HG02678 (cell line): Measurements from ENCODE around the gene SETD1B.
"Not testable (repeated sequence)": the region's sequence is repeated elsewhere in the genome, so short reads cannot be mapped to it uniquely, and the experiment has no call there.

ENCODE experiments used
- ATAC-seq: cut with Tn5 transposase; IDR thresholded peaks from one replicate; pipeline ENCODE4 v1.9.1; 2021; ENCODE audit warnings: mild to moderate bottlenecking, moderate library complexity; ENCODE audit not compliant: unreplicated experiment

Gene SETD1B

GRCh38 chr12:121845701-121846100 is 41.9 kb downstream of the SETD1B start:
- no peak for ATAC-seq

GRCh38 chr12:121849211-121849610 is 45.4 kb downstream of the SETD1B start:
- ATAC-seq: no peak

DNA sequence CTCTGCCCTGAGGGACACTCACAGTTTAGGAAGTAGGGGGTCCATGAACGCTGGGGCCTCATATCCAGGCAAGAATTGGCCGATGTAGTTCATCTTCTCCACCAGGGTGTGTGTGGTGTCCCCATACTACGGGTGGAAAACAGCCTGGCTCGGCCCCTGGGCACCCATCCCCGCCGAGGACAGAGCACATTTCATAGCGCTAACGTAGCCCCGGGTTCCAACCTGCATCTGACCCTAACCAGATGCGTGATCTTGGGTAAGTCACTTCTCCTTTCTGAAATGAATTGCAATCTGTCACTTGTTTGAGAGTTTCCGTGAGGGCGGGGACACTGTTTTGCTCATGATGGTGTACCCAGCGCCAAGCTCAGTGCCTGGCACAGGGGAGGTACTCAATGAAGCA is 45.9 kb downstream of the SETD1B start:
- no peak for ATAC-seq

- ATAC-seq: not testable (repeated sequence)
Measured at GRCh38 chr12:121852392-121852791, 48.6 kb downstream of the SETD1B start.

DNA sequence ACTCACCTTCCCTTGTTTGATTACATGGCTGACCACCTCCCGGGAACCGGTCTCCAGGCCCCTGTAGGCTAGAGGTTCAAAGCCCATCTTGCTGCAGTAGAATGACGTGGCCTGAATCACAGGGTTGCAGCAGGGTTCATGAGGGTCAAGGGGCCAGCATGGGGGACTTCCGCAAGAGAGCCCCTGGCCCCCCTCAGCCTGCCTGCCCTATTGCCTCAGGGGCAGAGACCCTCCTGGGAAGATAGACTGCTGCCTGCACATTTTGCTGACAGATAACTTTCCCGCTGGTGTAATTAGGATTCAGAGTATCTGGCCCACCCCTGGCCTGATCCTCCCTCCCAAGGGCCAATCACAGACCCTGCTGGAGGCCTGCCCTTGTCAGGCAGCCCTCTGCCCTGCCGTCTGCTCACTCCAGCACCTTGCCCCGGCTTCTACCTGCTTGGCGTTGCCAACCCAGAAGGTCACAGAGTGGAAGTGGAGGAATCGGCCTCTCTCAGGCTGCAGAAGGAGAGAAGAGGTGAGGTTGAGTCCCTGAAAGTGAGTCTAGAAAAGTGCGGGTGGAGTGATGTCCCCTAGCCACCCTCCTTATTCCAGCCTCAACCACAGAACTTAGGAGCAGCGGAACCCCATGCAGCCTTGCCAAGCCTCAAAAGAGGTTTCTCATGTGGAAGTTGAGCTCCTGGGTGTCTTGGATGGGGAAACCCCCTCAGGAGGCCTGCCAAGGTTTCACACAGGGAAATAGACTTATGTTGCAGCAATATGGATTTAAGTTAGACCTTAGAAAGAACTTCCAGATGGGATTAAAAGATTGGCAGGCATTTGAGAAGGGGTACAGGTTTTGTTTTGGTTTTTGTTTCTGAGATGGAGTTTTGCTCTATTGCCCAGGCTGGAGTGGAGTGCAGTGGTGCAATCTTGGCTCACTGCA is 53.8 kb downstream of the SETD1B start:
- no peak for ATAC-seq

DNA sequence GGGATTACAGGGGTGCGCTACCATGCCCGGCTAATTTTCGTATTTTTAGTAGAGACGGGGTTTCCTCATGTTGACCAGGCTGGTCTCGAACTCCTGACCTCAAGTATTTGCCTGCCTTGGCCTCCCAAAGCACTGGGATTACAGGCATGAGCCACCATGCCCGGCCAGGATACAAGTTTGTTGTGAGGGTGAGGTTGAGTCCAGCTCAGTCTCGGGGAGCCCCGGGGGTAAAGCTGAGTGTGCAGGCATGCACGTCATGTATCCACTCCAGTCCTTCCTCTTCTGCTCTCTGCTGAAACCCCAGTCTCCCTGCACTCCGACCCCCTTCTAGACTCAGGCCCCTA is 54.5 kb downstream of the SETD1B start:
- ATAC-seq: no peak

- ATAC-seq: no peak
Measured at GRCh38 chr12:121858662-121859572, 55.1 kb downstream of the SETD1B start, which contains the start of gene HPD. Gene HPD (minus strand): TSS chr12:121858859. CDS start chr12:121858823, 36 bp downstream.

GRCh38 chr12:121860257-121860656 is 56.4 kb downstream of the SETD1B start:
- ATAC-seq: no peak

GRCh38 chr12:121860699-121861098 is 56.9 kb downstream of the SETD1B start:
- not testable (repeated sequence) for ATAC-seq

DNA sequence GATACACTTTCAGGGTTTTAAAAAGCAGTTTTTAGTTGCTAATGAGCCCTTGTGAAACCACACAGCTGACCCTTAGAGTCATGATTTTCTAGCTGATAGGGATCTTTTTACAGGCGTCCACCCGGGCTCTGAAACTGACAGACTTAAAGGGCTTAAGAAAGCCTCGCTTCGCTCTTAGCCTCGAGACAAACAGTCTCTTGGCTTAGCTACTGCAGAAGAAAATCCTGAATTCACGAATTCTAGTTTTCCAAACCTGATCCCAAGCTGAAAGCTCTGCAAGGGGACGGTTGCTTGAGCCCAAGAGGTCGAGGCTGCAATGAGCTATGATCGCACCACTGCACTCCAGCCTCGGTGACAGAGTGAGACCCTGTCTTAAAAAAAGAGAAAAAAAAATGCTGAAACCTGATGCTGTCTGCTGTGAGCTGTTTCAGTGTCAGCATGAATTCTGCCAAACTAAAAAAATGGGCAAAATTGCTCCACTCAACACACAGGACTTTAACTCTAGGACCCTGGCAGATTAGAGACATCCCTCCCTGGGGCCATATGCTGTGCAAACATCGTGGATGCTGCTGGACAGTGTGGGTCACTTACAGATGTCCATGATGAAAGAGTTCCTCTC is 57.9 kb downstream of the SETD1B start:
- ATAC-seq: no peak

- ATAC-seq: no peak
Measured at GRCh38 chr12:121866331-121866730, 62.5 kb downstream of the SETD1B start.

- not testable (repeated sequence) for ATAC-seq
Measured at GRCh38 chr12:121869229-121869628, 65.4 kb downstream of the SETD1B start.

DNA sequence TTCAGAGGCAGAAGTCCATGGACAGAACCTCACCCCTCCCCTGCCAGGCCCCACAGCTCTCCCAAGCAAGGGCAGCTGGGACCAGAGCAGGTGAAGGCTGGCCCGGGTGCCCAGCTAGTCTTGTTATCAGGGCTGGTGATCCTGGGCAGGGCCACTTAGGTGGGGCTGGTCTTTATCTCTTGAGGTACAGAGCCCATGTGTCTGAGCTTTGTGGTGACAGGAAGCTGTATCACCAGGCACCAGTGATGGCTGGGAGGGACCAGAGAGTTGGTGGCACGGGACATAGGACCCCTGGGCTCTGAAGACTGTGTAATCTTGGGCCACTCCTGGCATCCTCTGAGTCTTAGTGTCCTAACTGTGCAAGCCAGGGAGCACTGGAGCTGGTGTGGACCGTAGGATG is 67.7 kb downstream of the SETD1B start:
- no peak for ATAC-seq

DNA sequence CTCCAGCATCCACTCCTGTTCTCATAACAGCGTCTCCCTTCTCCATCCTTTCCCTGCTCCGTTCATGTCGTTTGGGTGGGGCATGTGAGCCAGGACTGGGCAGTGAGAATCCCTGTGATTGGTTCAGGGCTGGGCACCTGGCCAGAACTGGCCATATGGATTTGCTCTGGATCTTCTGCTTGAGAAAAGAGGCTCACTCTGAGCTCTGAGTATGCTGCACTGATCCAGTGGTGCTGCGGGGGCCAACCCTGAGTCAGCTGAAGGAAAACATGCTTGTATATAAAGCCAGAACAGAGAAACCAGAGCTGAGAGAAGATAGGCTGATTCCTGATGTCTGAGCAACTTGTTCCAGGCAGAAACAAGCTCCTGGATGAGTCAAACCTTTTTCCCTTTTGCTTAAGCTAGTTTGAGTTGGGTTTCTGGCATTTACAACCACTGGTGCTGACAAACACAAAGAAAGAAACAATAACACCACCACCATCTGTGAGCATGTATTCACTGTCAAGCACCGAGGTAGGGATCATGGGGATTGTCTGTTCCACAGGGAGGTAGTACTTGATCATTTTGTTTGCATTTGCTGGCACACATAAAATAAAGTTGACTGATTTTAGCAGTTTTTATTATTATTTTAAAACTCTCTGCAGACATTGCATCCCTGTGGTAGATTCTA is 68.9 kb downstream of the SETD1B start:
- no peak for ATAC-seq

DNA sequence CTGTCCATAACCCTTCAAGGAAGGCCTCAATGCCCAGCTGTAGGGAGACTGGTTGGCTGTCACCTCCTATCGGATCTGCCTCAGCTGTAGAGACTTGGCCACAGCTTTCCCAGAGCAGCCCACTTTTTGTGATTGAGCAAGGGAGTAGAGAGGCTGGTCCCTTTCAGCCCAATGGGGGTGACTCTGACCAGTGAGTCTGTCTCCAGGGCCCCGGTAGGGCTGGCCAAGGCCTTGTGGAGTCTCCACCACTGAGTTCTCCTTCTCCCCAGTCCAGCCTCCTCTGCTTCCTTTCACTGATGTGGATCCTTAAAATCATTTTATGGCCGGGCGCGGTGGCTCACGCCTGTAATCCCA is 69.4 kb downstream of the SETD1B start:
- ATAC-seq: no peak

GRCh38 chr12:121874071-121874470 is 70.3 kb downstream of the SETD1B start:
- no peak for ATAC-seq

GRCh38 chr12:121875582-121875981 is 71.8 kb downstream of the SETD1B start:
- no peak for ATAC-seq

- ATAC-seq: not testable (repeated sequence)
Measured at GRCh38 chr12:121876080-121876447, 72.3 kb downstream of the SETD1B start.
